IMR-90 (cell line): ENCODE data around the gene NPEPL1. TPM values are rescaled to one million over a fixed set of nuclear protein-coding genes. Genes with fewer than 3 reads are reported as not detected.

Source experiments
- ATAC-seq: fragments of 200-7000 bp; cut with Tn5 transposase; 2 replicates; pipeline ENCODE4 v1.9.1; 2020; ENCODE audit warnings: low read depth, mild to moderate bottlenecking, moderate library complexity
- BruUV-seq: library from RNA; stranded (reverse); fragments of 400-500 nt; replicated peaks from 2 replicates; lab custom pipeline; 2021; lab: Mats Ljungman, UMichigan
- CTCF ChIA-PET: fragments of 300-600 bp; formaldehyde crosslinking; extraction: SDS; loops from one replicate; lab custom pipeline; 2021; ENCODE audit warnings: antibody characterized with exemption; lab: Yijun Ruan, JAX
- POLR2A ChIA-PET: fragments of 300-600 bp; sonication (Branson Sonifier 250); formaldehyde crosslinking; loops from one replicate; lab custom pipeline; 2022; ENCODE audit warnings: antibody characterized with exemption; ENCODE audit not compliant: unreplicated experiment; lab: Charles Lee
- DNase-seq: peaks from one replicate; pipeline ENCODE4 v3.0.0; 2013
- H2AFZ ChIP-seq: replicated peaks from 2 replicates; pipeline ENCODE3; 2013; ENCODE audit warnings: low read length, mild to moderate bottlenecking; ENCODE audit not compliant: poor library complexity
- H2AK5ac ChIP-seq: 2 replicates; pipeline ENCODE4 v1.6.1; 2013; ENCODE audit warnings: low read depth, low read length, inconsistent platforms
- H2AK9ac ChIP-seq: replicated peaks from 2 replicates; pipeline ENCODE3; 2013; ENCODE audit warnings: mild to moderate bottlenecking, low read depth, low read length, moderate library complexity; ENCODE audit not compliant: poor library complexity
- H2BK120ac ChIP-seq: 2 replicates; pipeline ENCODE4 v1.6.1; 2013; ENCODE audit warnings: low read depth, low read length, inconsistent platforms
- H2BK15ac ChIP-seq: 3 replicates; pipeline ENCODE4 v1.6.1; 2013; ENCODE audit warnings: low read depth, low read length, inconsistent platforms
- H2BK20ac ChIP-seq: 2 replicates; pipeline ENCODE4 v1.6.1; 2013; ENCODE audit warnings: low read depth, mild to moderate bottlenecking, inconsistent platforms, low read length, moderate library complexity
- H2BK5ac ChIP-seq: 2 replicates; pipeline ENCODE4 v1.6.1; 2013; ENCODE audit warnings: mild to moderate bottlenecking, low read depth, low read length, inconsistent platforms; ENCODE audit not compliant: poor library complexity, severe bottlenecking
- H3K14ac ChIP-seq: replicated peaks from 2 replicates; pipeline ENCODE4 v1.6.1; 2013; ENCODE audit warnings: low read depth, low read length, inconsistent platforms
- H3K18ac ChIP-seq: 2 replicates; pipeline ENCODE4 v1.6.1; 2013; ENCODE audit warnings: low read depth, low read length, control low read depth
- H3K23ac ChIP-seq: 2 replicates; pipeline ENCODE4 v1.6.1; 2013; ENCODE audit warnings: low read depth, low read length, inconsistent platforms
- H3K27ac ChIP-seq: 2 replicates; pipeline ENCODE4 v1.5.1; 2013; ENCODE audit warnings: mild to moderate bottlenecking, control low read depth, low read length; ENCODE audit not compliant: insufficient read depth
- H3K27me3 ChIP-seq: 2 replicates; pipeline ENCODE4 v1.6.1; 2013; ENCODE audit warnings: low read length; ENCODE audit not compliant: control insufficient read depth, insufficient read depth
- H3K36me3 ChIP-seq: 2 replicates; pipeline ENCODE4 v1.6.1; 2013; ENCODE audit warnings: low read length, mixed read lengths; ENCODE audit not compliant: control insufficient read depth, insufficient read depth
- H3K4ac ChIP-seq: 2 replicates; pipeline ENCODE4 v1.6.1; 2013; ENCODE audit warnings: low read depth, low read length, inconsistent platforms
- H3K4me1 ChIP-seq: 2 replicates; pipeline ENCODE4 v1.6.1; 2013; ENCODE audit warnings: low read length, mixed read lengths; ENCODE audit not compliant: control insufficient read depth, insufficient read depth
- H3K4me2 ChIP-seq: 2 replicates; pipeline ENCODE4 v1.6.1; 2013; ENCODE audit warnings: low read depth, mild to moderate bottlenecking, control low read depth, low read length, moderate library complexity
- H3K4me3 ChIP-seq: 2 replicates; pipeline ENCODE4 v1.5.1; 2013; ENCODE audit warnings: low read depth, mild to moderate bottlenecking, control low read depth, low read length, moderate library complexity; ENCODE audit not compliant: insufficient read depth
- H3K56ac ChIP-seq: 2 replicates; pipeline ENCODE4 v1.6.1; 2013; ENCODE audit warnings: low read length, inconsistent platforms; ENCODE audit not compliant: insufficient read depth; ENCODE audit errors: extremely low read depth
- H3K79me1 ChIP-seq, 2 experiments: 2 replicates each; pipeline ENCODE4 v1.6.1; 2013; ENCODE audit warnings: low read length in 2 of 2, inconsistent platforms in 1 of 2, low read depth in 1 of 2
- H3K9ac ChIP-seq: 2 replicates; pipeline ENCODE4 v1.6.1; 2013; ENCODE audit warnings: low read depth, low read length, control low read depth
- H3K9me1 ChIP-seq: 2 replicates; pipeline ENCODE4 v1.6.1; 2013; ENCODE audit warnings: low read length, inconsistent platforms; ENCODE audit not compliant: insufficient read depth
- H3K9me3 ChIP-seq: 2 replicates; pipeline ENCODE4 v1.6.1; 2013; ENCODE audit warnings: low read length; ENCODE audit not compliant: control insufficient read depth, insufficient read depth
- H4K20me1 ChIP-seq: 2 replicates; pipeline ENCODE4 v1.6.1; 2013; ENCODE audit warnings: low read length, inconsistent platforms; ENCODE audit not compliant: insufficient read depth
- H4K5ac ChIP-seq: 2 replicates; pipeline ENCODE4 v1.6.1; 2013; ENCODE audit warnings: mild to moderate bottlenecking, low read depth, low read length, control low read depth
- H4K8ac ChIP-seq, 2 experiments: 2 replicates each; pipeline ENCODE4 v1.6.1; 2013; ENCODE audit warnings: low read depth in 2 of 2, low read length in 2 of 2, control low read depth in 1 of 2, inconsistent platforms in 1 of 2
- H4K91ac ChIP-seq: 2 replicates; pipeline ENCODE4 v1.6.1; 2013; ENCODE audit warnings: low read depth, low read length, inconsistent platforms; ENCODE audit not compliant: insufficient read depth
- WGBS, 2 experiments: methylation state at CpG; one replicate each; pipeline versions ENCODE4 v1.1.5 to v1.1.7; 2013; ENCODE audit warnings: missing lambda C conversion rate in 2 of 2; ENCODE audit not compliant: insufficient read length in 1 of 2; ENCODE audit errors: extremely low coverage in 2 of 2; 5-methylcytosine and 5-hydroxymethylcytosine counted together
- dilution Hi-C: fragments of 300-500 bp; cut with HindIII; formaldehyde crosslinking; loops from one replicate; pipeline ENCODE4 v1.14.3; 2018; ENCODE audit warnings: low sequenced_read_pairs; ENCODE audit not compliant: unreplicated experiment
- in situ Hi-C: fragments of 300-500 bp; cut with MboI; formaldehyde crosslinking; loops from 3 replicates; pipeline ENCODE4 v1.14.3; 2019; ENCODE audit warnings: low sequenced_read_pairs, inconsistent platforms, mixed read lengths
- intact Hi-C: fragments of 100-400 bp; cut with micrococcal nuclease; formaldehyde crosslinking; loops from 2 replicates; pipeline ENCODE4 v1.10.0; 2022
- polyA plus RNA-seq, 3 experiments: library from polyadenylated mRNA; depleted of rRNA; stranded (reverse); fragments of >200 nt; gene quantifications; 2 replicates each; pipeline ENCODE4 v1.2.3, GENCODE V29; 2012; ENCODE audit warnings: low replicate concordance in 1 of 3
- total RNA-seq: library from RNA; depleted of rRNA; stranded (reverse); fragments of >200 nt; gene quantifications from 2 replicates; pipeline ENCODE4 v1.2.3, GENCODE V29; 2012
- TF ChIP-seq, protein P1 (sequence below): fragments of 150-350 bp; IDR thresholded peaks from 2 replicates; pipeline ENCODE4 v1.6.1; 2017; ENCODE audit warnings: mild to moderate bottlenecking, antibody characterized with exemption, low read length, low read depth

NPEPL1 gene
- total and polyA plus RNA-seq, 2 of the 4 experiments (the other 2 are of a cell fraction) = 6.3 to 10.4 TPM

DNA sequence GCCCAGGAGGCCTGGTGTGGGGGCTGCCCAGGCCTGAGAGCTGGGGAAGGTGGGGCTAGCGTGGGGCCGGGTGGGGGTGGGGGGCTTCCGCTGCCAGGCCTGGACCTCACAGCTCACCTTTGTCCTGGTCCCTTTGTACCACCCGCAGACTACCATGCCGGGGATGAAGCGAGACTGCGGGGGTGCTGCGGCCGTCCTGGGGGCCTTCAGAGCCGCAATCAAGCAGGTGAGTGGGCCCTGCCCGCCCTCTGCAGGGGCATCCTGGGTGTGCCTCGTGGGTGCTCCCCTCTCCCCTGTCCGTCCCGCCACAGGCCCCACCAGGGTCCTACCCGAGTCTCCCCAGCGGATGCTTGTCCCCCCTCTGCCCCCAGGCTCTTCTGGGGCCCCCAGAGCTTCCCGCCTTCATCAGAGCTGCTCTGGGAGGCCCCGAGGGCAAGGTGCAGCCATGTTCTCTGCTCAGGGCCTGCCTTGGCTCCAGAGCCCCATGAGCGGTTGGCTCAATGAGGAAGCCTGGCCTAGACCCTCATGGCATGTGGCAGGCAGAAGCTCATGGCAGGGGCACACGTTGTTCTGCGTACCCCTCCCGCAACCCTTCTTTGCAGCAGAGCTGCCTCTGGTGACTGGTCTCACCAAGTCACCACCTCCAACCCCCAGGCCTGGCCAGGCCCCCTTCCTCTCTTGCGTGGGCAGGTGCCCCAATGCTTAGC is 14.5 kb downstream of the NPEPL1 start:
- Histone ChIP-seq H3K27me3 (no peaks in the 10 kb centered on the region), H3K9me1 (no peaks in the 10 kb centered on the region), H2BK5ac (no peak overlapping the region), H3K18ac (no peak overlapping the region), H3K4me2 (no peak overlapping the region), H2AFZ (no peak overlapping the region), H3K9me3 (no peaks in the 10 kb centered on the region), H4K91ac (no peak overlapping the region), H3K14ac (no peak overlapping the region), H3K23ac (no peak overlapping the region), H2BK20ac (no peak overlapping the region), H3K36me3 (peaks cover 14% of the 10 kb centered on the region), H4K8ac (no peak overlapping the region), H2AK9ac (no peak overlapping the region), H2AK5ac (no peak overlapping the region), H3K79me1 (no peaks in the 10 kb centered on the region), H3K27ac (no peak overlapping the region), H3K9ac (no peak overlapping the region), H3K56ac (no peak overlapping the region), H2BK120ac (no peak overlapping the region), H2BK15ac (no peak overlapping the region), H3K4ac (no peak overlapping the region), H3K4me1 (no peaks in the 10 kb centered on the region), H4K5ac (no peak overlapping the region), H4K20me1 (no peaks in the 10 kb centered on the region), H3K4me3 (no peak overlapping the region)
- DNase-seq (no peak), ATAC-seq (no peak; the same call in 1 of the 2 replicates)
- dilution Hi-C loops = no loop called here
- TF ChIP-seq, protein P1, sequence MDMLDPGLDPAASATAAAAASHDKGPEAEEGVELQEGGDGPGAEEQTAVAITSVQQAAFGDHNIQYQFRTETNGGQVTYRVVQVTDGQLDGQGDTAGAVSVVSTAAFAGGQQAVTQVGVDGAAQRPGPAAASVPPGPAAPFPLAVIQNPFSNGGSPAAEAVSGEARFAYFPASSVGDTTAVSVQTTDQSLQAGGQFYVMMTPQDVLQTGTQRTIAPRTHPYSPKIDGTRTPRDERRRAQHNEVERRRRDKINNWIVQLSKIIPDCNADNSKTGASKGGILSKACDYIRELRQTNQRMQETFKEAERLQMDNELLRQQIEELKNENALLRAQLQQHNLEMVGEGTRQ = no peak
- POLR2A ChIA-PET = no interaction called here
- 76% methylated on average over 2 of the region's 23 CpGs; no CpG with 5 or more reads in 1 of the 2 experiments for WGBS, 2 experiments
- BruUV-seq = no TSS peak
- intact Hi-C loops = no loop called here
- CTCF ChIA-PET = no interaction called here
- in situ Hi-C loops = no loop called here
